PC-3 (cell line): Measurements from ENCODE around the gene SCD5. TPM values are rescaled to one million over a fixed set of nuclear protein-coding genes. Genes with fewer than 3 reads are reported as not detected.

ENCODE experiments used
- ATAC-seq: fragments of 200-7000 bp; cut with Tn5 transposase; 2 replicates; pipeline ENCODE4 v1.9.1; 2020; ENCODE audit warnings: mild to moderate bottlenecking, moderate library complexity
- BruUV-seq: library from RNA; stranded (reverse); fragments of 400-500 nt; replicated peaks from 2 replicates; lab custom pipeline; 2021; lab: Mats Ljungman, UMichigan
- CTCF ChIA-PET: fragments of 300-600 bp; sonication (Branson Sonifier 250); formaldehyde crosslinking; loops from one replicate; lab custom pipeline; 2022; ENCODE audit warnings: antibody characterized with exemption; lab: Charles Lee
- POLR2A ChIA-PET: fragments of 300-600 bp; sonication (Branson Sonifier 250); formaldehyde crosslinking; loops from one replicate; lab custom pipeline; 2022; ENCODE audit warnings: antibody characterized with exemption; ENCODE audit not compliant: unreplicated experiment; lab: Charles Lee
- DNase-seq: peaks from one replicate; pipeline ENCODE4 v3.0.0-alpha.2; 2015
- H2AFZ ChIP-seq: fragments of 300-600 bp; sonication (generic); 2 replicates; pipeline ENCODE4 v1.6.0; 2016; ENCODE audit warnings: antibody characterized with exemption, low read length
- H3F3A ChIP-seq: fragments of 300-600 bp; sonication (generic); one replicate; pipeline ENCODE4 v1.6.0; 2017; ENCODE audit warnings: antibody characterized with exemption, low read length, control low read depth, mild to moderate bottlenecking; ENCODE audit not compliant: unreplicated experiment
- H3K27ac ChIP-seq: fragments of 300-600 bp; sonication (generic); 2 replicates; pipeline ENCODE4 v1.5.1; 2016; ENCODE audit warnings: mild to moderate bottlenecking, low read length
- H3K27me3 ChIP-seq: fragments of 300-600 bp; sonication (generic); 2 replicates; pipeline ENCODE4 v1.6.1; 2016; ENCODE audit warnings: low read length, mixed read lengths
- H3K36me3 ChIP-seq: fragments of 300-600 bp; sonication (generic); 2 replicates; pipeline ENCODE4 v1.6.1; 2016; ENCODE audit warnings: low read depth, mixed run types, low read length, mixed read lengths
- H3K4me1 ChIP-seq: fragments of 300-600 bp; sonication (generic); 2 replicates; pipeline ENCODE4 v1.5.1; 2016; ENCODE audit warnings: low read length; ENCODE audit not compliant: insufficient read depth
- H3K4me2 ChIP-seq: fragments of 300-600 bp; sonication (generic); 2 replicates; pipeline ENCODE4 v1.6.0; 2016; ENCODE audit warnings: low read length
- H3K4me3 ChIP-seq: fragments of 300-600 bp; sonication (generic); 2 replicates; pipeline ENCODE4 v1.5.1; 2016; ENCODE audit warnings: mild to moderate bottlenecking, low read length, mixed read lengths
- H3K79me2 ChIP-seq: fragments of 300-600 bp; sonication (generic); 2 replicates; pipeline ENCODE4 v1.6.1; 2017; ENCODE audit warnings: low read length, mixed read lengths
- H3K9ac ChIP-seq: fragments of 300-600 bp; sonication (generic); 2 replicates; pipeline ENCODE4 v1.6.0; 2016; ENCODE audit warnings: mild to moderate bottlenecking, low read length
- H3K9me2 ChIP-seq: fragments of 300-600 bp; sonication (generic); replicated peaks from 2 replicates; pipeline ENCODE4 v1.6.1; 2016; ENCODE audit warnings: mixed run types, low read length, mixed read lengths
- H3K9me3 ChIP-seq: fragments of 300-600 bp; sonication (generic); 2 replicates; pipeline ENCODE4 v1.6.1; 2016; ENCODE audit warnings: low read length, mixed read lengths
- H4K20me1 ChIP-seq: fragments of 300-600 bp; sonication (generic); 2 replicates; pipeline ENCODE4 v1.6.1; 2016; ENCODE audit warnings: low read length, mixed read lengths
- CTCF ChIP-seq: fragments of 300-600 bp; sonication (generic); conservative IDR thresholded peaks from 2 replicates; pipeline ENCODE4 v1.5.1; 2017; ENCODE audit warnings: antibody characterized with exemption, low read depth, mild to moderate bottlenecking, low read length
- EZH2 ChIP-seq: fragments of 300-600 bp; sonication (generic); IDR thresholded peaks from one replicate; pipeline ENCODE4 v1.6.1; 2017; ENCODE audit warnings: antibody characterized with exemption, mild to moderate bottlenecking, low read length; ENCODE audit not compliant: unreplicated experiment
- EZH2phosphoT487 ChIP-seq: fragments of 300-600 bp; sonication (generic); IDR thresholded peaks from 2 replicates; pipeline ENCODE4 v1.6.1; 2018; ENCODE audit warnings: mild to moderate bottlenecking, antibody characterized with exemption, low read length, borderline replicate concordance
- intact Hi-C: fragments of 100-400 bp; cut with micrococcal nuclease; formaldehyde crosslinking; loops from 2 replicates; pipeline ENCODE4 v1.9.0; 2023
- total RNA-seq: library from RNA; depleted of rRNA; stranded (reverse); fragments of >200 nt; gene quantifications from 2 replicates; pipeline ENCODE4 v1.2.3, GENCODE V29; 2014

SCD5 gene
- total RNA-seq, 1 experiment from 2014 or later = 3.8 TPM

GRCh38 chr4:82694892-82695291, 103.7 kb downstream of the SCD5 start:
- Histone ChIP-seq H3K79me2 (no peaks in the 10 kb centered on the region), H3K4me3 (no peak overlapping the region), H3K36me3 (no peaks in the 10 kb centered on the region), H3K4me1 (no peaks in the 10 kb centered on the region), H3K9me3 (no peaks in the 10 kb centered on the region), H3K27me3 (no peaks in the 10 kb centered on the region), H3K27ac (no peak overlapping the region), H3K9ac (no peak overlapping the region), H4K20me1 (no peaks in the 10 kb centered on the region), H3K4me2 (no peak overlapping the region), H3K9me2 (no peaks in the 10 kb centered on the region), H2AFZ (no peak overlapping the region), H3F3A (no peaks in the 10 kb centered on the region)
- ChIA-PET CTCF (no interaction called here), POLR2A (no interaction called here)
- no TSS peak for BruUV-seq
- intact Hi-C loops = no loop called here
- ATAC-seq = no peak
- DNase-seq = no peak
- no peak for TF ChIP-seq EZH2phosphoT487
- no peak for TF ChIP-seq CTCF
- no peak for TF ChIP-seq EZH2

- ChIA-PET CTCF (no interaction called here), POLR2A (no interaction called here)
- DNase-seq = no peak
- no peaks in the 10 kb centered on the region for H3K9me2 ChIP-seq
- no peaks in the 10 kb centered on the region for H3K9me3 ChIP-seq
- no peak for TF ChIP-seq EZH2
- no peak for ATAC-seq
- no peak overlapping the region for H3K27ac ChIP-seq
- no peaks in the 10 kb centered on the region for H3K4me1 ChIP-seq
- no peaks in the 10 kb centered on the region for H3K27me3 ChIP-seq
- BruUV-seq = no TSS peak
- H3K9ac ChIP-seq = no peak overlapping the region
- no peaks in the 10 kb centered on the region for H4K20me1 ChIP-seq
- no peak overlapping the region for H2AFZ ChIP-seq
- H3K79me2 ChIP-seq = no peaks in the 10 kb centered on the region
- no peaks in the 10 kb centered on the region for H3K36me3 ChIP-seq
- no peaks in the 10 kb centered on the region for H3F3A ChIP-seq
- no peak overlapping the region for H3K4me2 ChIP-seq
- intact Hi-C loops = no loop called here
- H3K4me3 ChIP-seq = no peak overlapping the region
Observed at GRCh38 chr4:82694046-82694445, 104.5 kb downstream of the SCD5 start.

GRCh38 chr4:82692101-82692780, 106.4 kb downstream of the SCD5 start:
- no peak for DNase-seq
- no TSS peak for BruUV-seq
- H3K36me3 ChIP-seq = no peaks in the 10 kb centered on the region
- TF ChIP-seq EZH2 (no peak), EZH2phosphoT487 (no peak), CTCF (no peak)
- no peak overlapping the region for H2AFZ ChIP-seq
- H3K4me3 ChIP-seq = no peak overlapping the region
- H3K4me1 ChIP-seq = no peaks in the 10 kb centered on the region
- H3K79me2 ChIP-seq = no peaks in the 10 kb centered on the region
- H3K4me2 ChIP-seq = no peak overlapping the region
- H3K27ac ChIP-seq = no peak overlapping the region
- no peaks in the 10 kb centered on the region for H3F3A ChIP-seq
- no peaks in the 10 kb centered on the region for H4K20me1 ChIP-seq
- no peak overlapping the region for H3K9ac ChIP-seq
- H3K27me3 ChIP-seq = no peaks in the 10 kb centered on the region
- no peak for ATAC-seq
- CTCF ChIA-PET = no interaction called here
- intact Hi-C loops = no loop called here
- POLR2A ChIA-PET = no interaction called here
- H3K9me3 ChIP-seq = no peaks in the 10 kb centered on the region
- H3K9me2 ChIP-seq = no peaks in the 10 kb centered on the region
